Stimulated activated CD4-positive, alpha-beta T cell treated with anti-CD3 and anti-CD28 coated beads, TNF-alpha, amount 100 ng/mL, for 4 hours (primary cell): ENCODE results near the gene WDR27.
A peak's percentile ranks its signal among the peaks of the same experiment; 100 is the strongest.
"Not testable (repeated sequence)": the region's sequence is repeated elsewhere in the genome, so short reads cannot be mapped to it uniquely, and the experiment has no call there.

Experiments used
- DNase-seq, 3 experiments: peaks; one replicate each; pipeline ENCODE4 v3.0.0-alpha.2; 2020; ENCODE audit warnings: low read depth in 3 of 3

Gene WDR27

DNA sequence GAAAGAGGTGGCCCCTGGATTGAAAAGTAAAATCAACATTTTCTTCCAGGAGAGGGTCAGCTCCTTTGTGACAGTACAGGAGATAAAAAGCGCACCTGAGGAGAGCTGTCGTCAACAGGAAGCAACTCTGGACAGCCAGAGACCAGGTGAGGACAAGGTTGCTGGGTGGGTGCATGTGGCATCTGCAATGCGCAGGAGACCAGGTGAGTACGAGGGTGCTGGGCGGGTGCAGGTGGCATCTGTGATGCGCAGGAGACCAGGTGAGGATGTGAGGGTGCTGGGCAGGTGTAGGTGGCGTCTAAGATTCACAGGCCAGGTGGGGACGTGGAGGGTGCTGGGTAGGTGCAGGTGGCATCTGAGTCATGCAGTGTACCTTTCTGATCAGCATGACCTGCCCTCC, 38.4 kb downstream of the WDR27 start:
- DNase-seq: no peak

DNA sequence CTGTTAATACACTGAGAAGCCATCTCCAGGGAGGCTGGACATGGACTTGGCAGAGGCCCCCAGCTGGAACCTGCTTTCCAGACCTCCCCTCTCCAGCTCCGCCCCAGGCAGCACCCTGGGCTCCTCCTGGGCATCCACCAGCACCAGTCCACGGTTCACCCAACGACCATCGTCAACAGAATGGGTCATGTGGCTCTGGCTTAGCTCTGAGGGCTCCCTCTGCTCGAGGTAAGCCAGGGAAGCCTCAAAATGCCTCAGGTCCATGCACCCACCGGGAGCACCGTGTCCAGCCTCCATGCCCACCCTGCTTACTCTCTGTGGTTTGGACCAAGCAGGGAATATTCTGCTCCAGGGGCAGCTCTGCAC, 40.5 kb downstream of the WDR27 start:
- no peak for DNase-seq

DNA sequence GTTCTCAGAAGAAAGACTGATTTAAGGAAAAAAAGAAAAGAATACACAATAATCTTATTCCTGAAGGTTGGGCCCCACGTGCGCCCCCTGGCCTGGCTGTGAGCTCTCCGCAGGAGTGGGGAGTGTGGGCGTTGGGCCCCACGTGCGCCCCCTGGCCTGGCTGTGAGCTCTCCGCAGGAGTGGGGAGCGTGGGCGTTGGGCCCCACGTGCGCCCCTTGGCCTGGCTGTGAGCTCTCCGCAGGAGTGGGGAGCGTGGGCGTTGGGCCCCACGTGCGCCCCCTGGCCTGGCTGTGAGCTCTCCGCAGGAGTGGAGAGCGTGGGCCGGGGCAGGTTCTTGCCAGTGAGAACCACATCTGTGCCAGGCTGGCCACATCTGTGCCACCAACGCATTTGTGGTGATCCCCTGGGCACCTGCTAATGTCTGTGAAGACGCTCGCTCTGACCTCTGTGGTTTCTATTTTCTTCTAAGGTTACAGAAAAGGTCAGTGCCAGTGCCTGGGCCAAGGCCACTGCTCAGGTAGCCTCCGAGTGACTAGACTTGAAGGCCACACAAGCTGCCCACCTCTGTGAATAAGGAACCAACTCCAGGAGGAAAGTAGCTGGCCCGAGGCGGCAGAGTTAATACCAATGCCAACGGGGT, 41.0 kb downstream of the WDR27 start:
- no peak for DNase-seq

DNA sequence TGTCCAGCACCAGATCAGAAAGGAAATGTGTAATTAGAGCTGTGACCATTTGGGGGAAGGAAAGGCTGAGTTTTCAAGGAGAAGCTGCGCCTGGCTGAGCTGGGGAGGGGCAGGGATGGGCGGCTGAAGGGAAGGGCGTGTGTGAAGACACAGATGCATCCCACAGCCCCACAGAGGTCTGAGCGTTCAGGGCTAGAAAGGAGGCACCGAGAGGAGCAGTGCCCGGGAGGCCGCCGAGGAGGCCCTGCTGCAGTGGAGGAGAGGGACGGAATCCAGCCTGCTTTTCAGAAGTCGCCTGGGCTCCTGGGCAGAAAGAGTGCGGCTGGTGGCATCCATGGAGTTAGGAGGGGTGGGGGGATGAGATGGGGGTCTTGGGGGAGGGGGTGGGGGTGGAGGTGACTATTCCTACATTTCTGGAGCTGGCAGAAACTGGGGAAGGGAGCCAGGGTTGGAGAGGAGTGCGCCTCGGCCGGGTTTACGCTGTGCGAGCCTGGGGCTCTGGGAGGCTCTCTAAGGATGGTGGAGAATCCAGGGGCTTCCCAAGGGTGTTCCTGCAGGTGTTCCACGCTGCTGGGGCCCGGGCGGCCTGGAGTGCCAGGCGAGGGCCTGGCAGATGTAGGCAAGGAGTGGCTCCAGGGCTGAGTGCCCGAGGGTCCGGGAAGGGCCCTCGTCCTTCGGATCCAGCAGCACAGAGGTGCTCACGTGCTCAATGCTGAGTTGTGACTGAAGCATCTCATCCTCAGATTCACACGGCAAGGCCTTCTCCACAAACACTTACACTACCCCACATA, 41.8 kb downstream of the WDR27 start:
- DNase-seq: no peak

DNA sequence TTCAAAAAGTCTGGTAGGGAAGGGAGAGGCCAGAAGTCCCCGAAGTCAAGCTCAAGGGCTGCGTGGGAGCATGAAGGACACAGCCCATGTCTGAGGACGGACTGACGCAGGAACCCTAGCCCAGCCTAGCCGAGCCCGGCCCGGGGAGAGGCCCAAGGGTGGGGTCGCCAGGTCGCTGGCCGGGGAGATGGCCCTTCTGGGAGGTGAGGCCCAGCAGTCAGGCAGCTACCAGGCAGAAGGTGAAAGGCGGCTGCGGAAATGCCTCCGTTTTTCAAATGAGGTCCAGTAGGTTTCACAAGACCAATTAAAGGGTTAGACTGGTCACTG, 44.6 kb downstream of the WDR27 start:
- DNase-seq: no peak

DNA sequence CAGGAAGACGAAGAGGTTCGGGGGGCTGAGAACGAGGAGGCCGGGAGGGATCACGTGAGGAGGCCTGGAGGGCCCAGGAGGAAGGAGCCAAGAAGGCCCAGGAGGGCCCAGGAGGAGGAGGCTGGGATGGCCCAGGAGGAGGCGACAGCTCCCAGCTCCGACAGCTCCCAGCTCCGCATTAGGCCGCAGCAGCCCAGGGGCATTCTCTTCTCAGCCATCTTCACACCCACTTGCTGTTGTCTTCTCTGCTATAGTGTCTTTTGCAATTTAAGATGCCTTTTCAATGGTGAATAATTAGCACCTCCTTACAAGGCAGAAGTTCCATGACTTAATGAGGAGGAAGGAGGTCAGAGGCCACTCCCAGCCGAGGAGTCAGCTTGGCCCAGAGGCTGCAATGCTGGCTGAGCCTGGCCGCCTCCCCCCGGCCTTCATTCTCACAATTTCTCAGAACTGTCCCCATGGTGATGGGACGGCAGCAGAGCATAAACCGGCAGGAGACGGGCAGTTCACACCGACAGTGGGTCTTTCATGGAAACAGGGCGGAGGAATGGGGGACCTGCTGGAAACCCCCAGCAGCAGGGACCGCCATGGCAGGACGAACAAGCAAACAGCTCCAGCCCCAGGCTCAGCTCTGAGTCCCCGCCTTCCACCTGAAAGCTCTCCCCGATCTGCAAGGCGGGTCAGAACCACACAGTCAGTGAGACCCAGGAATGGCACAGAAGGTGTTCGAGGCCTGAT, 45.1 kb downstream of the WDR27 start:
- DNase-seq: no peak

DNA sequence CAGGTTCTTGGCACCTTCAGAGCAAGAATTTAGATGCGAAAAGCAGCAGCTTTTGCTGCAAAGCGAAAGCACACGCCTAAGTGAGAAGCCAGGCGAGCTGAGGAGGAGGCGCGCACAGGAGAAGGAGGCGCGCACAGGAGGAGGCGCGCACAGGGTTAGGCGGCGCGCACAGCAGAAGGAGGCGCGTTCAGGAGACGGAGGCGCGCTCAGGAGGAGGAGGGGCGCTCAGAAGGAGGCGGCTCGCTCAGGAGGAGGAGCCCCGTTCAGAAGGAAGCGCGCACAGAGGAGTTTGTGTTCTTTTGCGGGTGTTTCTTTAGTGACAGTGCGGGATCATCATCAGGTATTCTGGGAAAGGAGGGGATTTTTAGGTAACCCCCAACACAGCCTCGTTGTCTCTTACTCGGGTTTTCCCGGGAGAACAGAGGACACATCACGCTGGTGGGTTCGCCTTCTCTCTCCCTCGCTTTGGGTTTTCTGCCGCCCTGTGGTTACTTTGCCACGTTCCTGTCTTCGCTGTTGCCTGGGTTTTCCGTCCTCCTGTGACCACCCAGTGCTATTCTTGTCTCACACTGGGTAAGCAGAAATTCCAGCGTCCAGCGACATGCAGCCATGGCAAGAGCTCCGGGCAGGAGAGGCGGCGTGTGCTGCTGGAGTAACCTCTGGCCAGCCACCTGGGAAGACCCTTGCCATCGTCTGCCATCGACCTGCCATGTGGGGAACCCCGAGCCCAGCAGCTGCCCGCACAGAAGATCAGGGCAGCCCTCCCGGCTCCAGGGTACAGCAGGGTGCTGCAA, 47.0 kb downstream of the WDR27 start:
- DNase-seq: peak; percentile 39 to 50 (median 40)

DNA sequence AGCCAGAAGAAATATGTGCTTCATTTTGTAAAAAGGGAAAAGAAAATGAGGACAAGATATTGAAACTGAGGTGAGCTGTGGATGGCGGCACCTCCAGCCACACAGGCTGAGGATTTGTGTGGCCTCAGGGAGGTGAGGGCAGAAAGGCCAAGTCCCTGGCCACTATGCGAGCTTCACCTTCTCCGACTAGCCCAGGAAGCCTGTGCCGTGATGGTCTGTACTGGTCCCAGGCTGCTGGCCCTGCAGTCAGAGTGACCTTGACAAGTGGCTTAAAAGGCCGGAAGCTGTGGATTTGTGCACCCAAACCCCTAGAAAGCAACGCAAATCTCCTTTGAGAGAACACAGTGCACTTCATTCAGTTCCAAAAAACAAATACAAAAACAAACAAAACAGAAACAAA, 48.1 kb downstream of the WDR27 start:
- no peak for DNase-seq

DNA sequence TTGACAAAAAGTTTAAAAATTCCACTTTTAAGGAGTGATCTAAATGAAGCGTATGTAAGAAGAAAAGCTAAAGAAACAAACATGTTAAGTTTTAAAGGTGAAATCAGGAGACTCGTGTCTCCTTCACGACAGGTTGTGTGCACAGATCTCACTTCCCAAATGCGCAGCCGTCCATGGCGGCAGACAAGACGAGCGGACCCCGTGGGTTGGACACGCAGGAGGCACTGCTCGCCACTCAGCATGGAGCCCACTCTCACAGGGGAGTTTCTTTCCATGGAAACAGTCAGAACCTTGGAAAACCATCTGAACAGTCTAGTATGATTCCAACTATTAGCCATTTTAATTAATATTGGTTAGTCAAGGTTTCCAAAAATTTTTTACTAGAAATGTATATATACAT, 48.9 kb downstream of the WDR27 start:
- DNase-seq: no peak

DNA sequence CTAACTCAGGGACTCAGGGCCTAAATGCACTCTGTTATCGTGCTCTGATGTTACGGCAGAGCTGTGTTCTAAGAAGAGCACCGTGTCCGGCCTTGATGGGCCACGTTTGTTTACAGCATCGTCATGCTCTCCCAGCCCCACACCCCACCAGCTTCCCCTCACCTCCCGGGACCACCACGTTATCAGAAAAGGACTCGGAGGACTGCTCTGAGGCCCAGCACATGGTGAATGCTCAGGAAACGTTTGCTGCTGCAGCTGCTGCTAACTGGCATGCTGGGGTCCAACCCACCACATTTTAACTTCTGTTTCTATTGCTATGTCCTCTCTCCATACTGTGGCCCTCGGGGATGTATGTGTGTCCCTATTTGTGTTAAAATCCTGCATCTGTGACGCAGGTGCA, 50.3 kb downstream of the WDR27 start:
- no peak for DNase-seq

DNA sequence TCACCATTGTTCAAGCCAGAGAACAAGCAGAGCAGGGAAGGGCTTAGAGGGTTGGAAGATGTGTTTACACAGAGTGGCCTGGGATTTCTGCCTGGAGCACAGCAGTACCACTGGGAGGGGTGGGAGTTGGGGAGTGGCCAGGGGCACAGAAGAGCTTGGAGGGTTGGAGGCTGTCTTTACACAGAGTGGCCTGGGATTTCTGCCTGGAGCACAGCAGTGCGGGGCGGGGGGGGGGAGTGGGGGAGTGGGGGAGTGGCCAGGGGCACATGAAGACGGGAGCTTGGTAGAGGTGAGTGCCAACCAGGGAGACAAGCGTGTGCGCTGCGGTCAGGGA, 50.9 kb downstream of the WDR27 start:
- no peak for DNase-seq

DNA sequence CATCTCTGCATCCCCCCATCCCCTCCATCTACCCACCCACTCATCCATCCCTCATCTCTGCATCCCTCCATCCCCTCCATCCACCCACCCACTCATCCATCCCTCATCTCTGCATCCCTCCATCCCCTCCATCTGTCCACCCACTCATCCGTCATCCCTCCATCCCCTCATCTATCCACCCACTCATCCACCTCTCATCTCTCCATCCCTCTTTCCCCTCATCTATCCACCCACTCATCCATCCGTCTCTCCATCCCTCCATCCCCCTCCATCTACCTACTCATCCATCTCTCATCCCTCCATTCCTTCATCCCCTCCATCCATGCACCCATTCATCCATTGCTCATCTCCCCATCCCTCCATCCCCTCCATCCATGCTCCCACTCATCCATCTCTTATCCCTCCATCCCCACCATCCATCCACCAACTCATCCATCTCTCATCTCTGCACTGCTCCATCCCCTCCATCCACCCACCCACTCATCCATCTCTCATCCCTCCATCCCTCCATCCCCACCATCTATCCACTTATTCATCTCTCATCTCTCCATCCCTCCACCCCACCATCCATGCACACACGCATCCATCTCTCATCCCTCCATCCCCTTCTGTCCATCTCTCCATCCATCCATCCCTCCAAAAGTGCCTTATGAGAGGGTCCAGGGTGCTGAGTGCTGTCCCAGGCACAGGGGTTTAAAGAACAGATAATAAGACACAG, 51.4 kb downstream of the WDR27 start:
- DNase-seq: no peak

DNA sequence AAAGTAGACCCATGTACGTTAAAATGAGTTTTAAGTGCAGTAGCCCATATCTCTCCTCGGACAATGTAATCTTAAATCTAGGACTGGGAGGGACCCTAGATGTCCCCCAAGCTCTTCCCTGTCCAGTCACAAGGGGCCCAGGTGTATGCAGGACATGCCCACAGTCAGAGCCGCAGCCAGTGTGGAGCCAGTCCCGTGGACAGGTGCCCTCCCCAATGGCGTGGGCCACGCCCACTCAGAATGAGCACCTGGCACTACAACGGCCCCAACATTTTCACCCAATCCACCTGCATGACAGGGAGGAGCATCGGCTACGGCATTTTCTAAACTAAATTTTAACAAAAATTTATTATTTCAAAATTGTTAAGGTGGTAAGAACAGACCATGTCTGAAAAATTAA, 53.2 kb downstream of the WDR27 start:
- DNase-seq: no peak

DNA sequence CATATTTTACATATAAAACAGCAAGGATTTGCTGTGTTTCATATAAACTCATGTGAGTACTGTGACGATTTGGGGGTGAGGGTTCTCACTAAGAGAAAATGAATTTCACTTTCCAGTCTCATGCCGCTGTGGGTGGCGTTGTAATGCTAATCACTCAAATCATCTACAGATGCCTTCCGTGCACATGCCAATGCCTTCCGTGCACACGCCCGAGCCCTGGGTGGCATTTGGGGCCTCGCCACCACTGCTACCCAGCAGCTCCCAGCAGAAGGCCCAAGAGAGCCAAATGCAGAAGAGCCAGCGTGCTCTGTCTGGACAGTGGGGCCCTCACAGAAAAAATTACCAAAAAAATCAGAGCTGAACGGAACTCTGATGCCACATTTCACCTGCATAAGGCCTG, 53.7 kb downstream of the WDR27 start:
- DNase-seq: no peak

DNA sequence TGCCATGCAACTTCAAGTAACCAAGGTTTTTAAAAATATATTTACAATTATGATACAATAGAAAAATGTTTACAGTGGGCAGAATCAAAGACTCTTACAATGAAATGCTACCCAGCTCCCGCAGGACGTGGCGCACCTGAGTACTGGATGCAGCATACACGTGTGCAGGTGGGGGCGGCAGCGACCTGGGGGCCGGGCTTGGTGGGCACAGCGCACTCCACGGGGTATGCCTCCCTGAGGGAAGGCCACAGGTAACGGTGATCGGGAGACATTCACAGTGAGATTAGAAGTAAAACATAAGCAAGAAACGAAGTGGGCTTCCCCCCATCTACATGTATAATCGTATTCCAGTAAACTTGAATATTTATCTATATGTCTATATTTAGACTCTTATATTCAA, 54.2 kb downstream of the WDR27 start:
- no peak for DNase-seq

DNA sequence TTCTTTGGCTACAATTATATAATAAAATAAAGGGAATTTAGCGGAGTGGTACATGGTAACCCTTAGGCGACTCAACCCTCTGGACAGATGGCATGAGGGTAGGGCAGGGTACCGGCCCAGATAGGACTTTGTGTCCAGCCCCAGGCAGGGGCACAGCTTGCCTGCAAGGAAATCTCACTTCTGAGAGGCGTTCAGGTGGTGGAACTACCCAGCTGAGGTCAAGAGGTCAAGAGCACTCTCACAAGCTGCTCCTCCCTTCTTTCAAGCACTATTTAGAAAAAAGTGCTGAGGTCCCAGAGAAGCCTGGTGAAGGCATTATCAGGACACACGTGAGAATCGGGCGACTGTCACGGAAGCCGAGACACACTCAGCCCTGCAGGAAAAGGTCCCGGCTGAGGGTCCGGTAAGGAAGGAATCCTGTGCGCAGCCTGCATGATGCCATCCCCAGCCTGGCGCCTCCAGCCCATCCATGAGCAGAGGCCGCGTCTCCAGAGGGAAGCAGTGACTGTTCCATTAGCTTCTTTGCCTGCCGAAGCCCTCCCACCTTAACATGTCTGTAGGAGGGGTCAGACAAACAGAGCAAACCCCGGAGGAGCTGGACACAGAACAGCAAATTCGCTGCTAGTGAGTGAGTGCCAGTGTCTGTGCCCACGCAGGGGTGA, 54.8 kb downstream of the WDR27 start:
- no peak for DNase-seq

DNA sequence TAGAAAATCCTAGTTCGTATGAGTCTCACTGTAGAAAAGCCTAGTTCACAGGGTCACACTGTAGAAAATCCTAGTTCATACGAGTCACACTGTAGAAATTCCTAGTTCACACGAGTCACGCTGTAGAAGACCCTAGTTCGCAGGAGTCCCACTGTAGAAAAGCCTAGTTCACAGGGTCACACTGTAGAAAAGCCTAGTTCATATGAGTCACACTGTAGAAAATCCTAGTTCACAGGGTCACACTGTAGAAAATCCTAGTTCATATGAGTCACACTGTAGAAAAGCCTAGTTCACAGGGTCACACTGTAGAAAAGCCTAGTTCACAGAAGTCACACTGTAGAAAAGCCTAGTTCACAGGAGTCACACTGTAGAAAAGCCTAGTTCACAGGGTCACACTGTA, 56.4 kb downstream of the WDR27 start:
- not testable (repeated sequence) for DNase-seq

DNA sequence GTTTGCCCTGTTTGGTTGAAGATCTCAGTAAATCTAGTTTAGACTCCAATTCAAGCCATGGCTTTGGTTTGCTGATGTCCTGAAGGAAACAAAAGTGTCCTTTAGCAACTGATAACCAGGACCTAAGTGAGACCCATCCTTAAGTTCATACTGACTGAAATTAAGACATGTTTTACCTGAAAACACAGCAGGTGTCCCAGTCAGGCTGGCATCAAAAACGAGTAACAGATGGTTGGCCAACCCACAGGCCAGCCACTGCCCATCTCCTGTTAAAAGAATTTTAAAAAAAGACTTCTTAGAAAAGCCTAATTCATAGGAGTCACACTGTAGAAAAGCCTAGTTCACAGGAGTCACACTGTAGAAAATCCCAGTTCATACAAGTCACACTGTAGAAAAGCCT, 58.3 kb downstream of the WDR27 start:
- no peak for DNase-seq

DNA sequence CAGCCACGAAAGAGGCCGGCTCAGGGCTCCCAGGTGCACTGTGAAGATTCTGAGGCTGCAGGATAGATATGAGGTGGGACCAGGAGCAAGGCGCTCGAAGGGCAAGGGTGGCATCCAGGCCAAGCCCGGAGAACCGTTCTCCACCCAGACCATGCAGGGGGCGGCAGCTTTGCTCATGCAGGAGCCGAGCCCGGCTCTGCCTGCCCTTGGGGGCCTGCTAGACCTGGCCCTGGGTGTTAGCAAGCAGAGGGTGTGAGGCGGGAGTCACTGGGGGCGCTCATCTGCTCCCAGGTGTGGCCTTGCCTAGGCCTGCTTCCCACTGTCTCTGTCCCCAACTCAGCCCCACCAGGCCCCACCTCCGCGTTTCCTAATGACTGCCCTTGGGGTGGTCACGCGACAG, 59.4 kb downstream of the WDR27 start:
- DNase-seq: no peak

DNA sequence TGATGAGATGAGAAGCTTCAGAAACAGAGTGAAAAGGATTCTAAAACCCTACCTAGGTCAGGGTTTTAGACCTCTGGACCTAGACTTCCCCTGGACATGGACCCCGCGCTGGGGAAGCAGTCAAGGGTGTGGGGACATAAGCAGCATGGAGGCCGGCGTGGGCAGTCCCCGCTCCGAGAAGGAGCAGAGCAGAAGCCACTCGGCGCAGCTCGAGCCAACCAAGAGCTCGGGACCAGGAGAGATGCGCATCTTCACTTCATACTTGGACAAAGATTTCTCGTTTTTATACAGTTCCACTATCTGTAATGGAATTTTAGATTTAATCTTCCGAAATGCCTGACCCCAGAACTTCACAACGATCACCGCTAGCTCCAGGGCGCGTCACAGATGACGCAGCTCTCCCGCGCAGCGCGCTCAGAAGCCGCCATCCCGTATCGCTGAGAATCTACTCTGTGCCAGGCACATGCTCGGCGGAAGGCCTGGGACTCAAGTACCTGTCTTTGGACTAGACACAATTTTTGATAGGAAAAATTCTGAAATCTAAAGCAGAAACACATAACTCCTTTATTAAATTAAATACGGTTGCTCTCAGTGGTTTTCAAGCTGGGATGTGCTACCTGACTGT, 60.3 kb downstream of the WDR27 start:
- no peak for DNase-seq

DNA sequence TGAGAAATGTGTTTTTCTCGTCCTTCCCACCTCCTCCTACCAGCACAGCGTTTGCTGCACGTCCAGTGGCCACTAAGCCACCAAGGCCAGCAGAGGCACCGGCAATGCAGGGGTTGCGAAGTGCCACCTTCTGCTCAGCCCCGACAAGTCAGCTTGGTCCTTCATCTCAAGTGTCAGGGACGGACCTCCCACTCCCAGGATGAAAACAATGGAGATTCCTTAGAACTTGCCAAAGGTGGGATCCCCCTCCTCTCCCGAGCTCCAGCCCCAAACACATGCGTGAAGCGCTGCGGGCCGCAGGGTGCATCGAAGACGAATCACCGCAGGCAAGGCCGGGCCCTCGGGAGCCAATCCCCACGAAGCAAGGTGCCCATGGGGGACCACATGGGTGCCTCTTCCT, 60.8 kb downstream of the WDR27 start:
- no peak for DNase-seq
